SK-N-SH treated with all-trans-retinoic acid at 6 μM for 48 hours (cell line): ENCODE data around the gene RHEX.

Experiments used
- ATAC-seq: fragments of 200-7000 bp; cut with Tn5 transposase; 3 replicates; pipeline ENCODE4 v1.9.1; 2020; ENCODE audit warnings: mild to moderate bottlenecking, moderate library complexity
- BACH2 ChIP-seq: fragments of 250-450 bp; sonication (Bioruptor Pico); IDR thresholded peaks from 2 replicates; pipeline ENCODE4 v1.9.0; 2021; ENCODE audit warnings: mild to moderate bottlenecking, borderline replicate concordance
- CREB5 ChIP-seq: fragments of 250-450 bp; sonication (Bioruptor Pico); IDR thresholded peaks from 2 replicates; pipeline ENCODE4 v1.5.1; 2020; ENCODE audit warnings: low read depth, mild to moderate bottlenecking, moderate library complexity
- CSDC2 ChIP-seq: fragments of 250-450 bp; sonication (Bioruptor Pico); IDR thresholded peaks from 2 replicates; pipeline ENCODE4 v1.5.0; 2020; ENCODE audit warnings: mild to moderate bottlenecking, moderate library complexity
- CSRNP3 ChIP-seq: fragments of 250-450 bp; sonication (Bioruptor Pico); IDR thresholded peaks from 2 replicates; pipeline ENCODE4 v1.5.1; 2021; ENCODE audit warnings: mild to moderate bottlenecking, moderate library complexity
- ESRRG ChIP-seq: fragments of 250-450 bp; sonication (Bioruptor Pico); IDR thresholded peaks from 2 replicates; pipeline ENCODE4 v1.6.1; 2021; ENCODE audit warnings: mild to moderate bottlenecking
- GLIS3 ChIP-seq: fragments of 250-450 bp; sonication (Bioruptor Pico); IDR thresholded peaks from 2 replicates; pipeline ENCODE4 v1.5.0; 2020; ENCODE audit warnings: mild to moderate bottlenecking, moderate library complexity
- ISL1 ChIP-seq: fragments of 250-450 bp; sonication (Bioruptor Pico); IDR thresholded peaks from 2 replicates; pipeline ENCODE4 v2.1.2; 2022; ENCODE audit warnings: mild to moderate bottlenecking, moderate library complexity
- OSR1 ChIP-seq: fragments of 250-450 bp; sonication (Bioruptor Pico); IDR thresholded peaks from 2 replicates; pipeline ENCODE4 v1.8.0; 2022; ENCODE audit warnings: moderate library complexity, mild to moderate bottlenecking, inconsistent platforms
- PATZ1 ChIP-seq: fragments of 250-450 bp; sonication (Bioruptor Pico); IDR thresholded peaks from 2 replicates; pipeline ENCODE4 v1.8.0; 2020; ENCODE audit warnings: mild to moderate bottlenecking, moderate library complexity, borderline replicate concordance
- POU6F1 ChIP-seq: fragments of 250-450 bp; sonication (Bioruptor Pico); IDR thresholded peaks from 2 replicates; pipeline ENCODE4 v1.8.0; 2021; ENCODE audit warnings: low read depth, mild to moderate bottlenecking, moderate library complexity, borderline replicate concordance
- PPARA ChIP-seq: fragments of 250-450 bp; sonication (Bioruptor Pico); IDR thresholded peaks from 2 replicates; pipeline ENCODE4 v1.5.0; 2020; ENCODE audit warnings: mild to moderate bottlenecking, borderline replicate concordance
- RARB ChIP-seq: fragments of 250-450 bp; sonication (Bioruptor Pico); IDR thresholded peaks from 2 replicates; pipeline ENCODE4 v1.8.0; 2021; ENCODE audit warnings: mild to moderate bottlenecking, moderate library complexity
- SNAI2 ChIP-seq: fragments of 250-450 bp; sonication (Bioruptor Pico); IDR thresholded peaks from 2 replicates; pipeline ENCODE4 v1.5.0; 2020; ENCODE audit warnings: mild to moderate bottlenecking, moderate library complexity
- TCF4 ChIP-seq: fragments of 250-450 bp; sonication (Bioruptor Pico); IDR thresholded peaks from 2 replicates; pipeline ENCODE4 v1.8.0; 2021; ENCODE audit warnings: mild to moderate bottlenecking, moderate library complexity, borderline replicate concordance
- TOX ChIP-seq: fragments of 250-450 bp; sonication (Bioruptor Pico); IDR thresholded peaks from 2 replicates; pipeline ENCODE4 v1.8.0; 2021; ENCODE audit warnings: mild to moderate bottlenecking, moderate library complexity, borderline replicate concordance
- TSHZ2 ChIP-seq: fragments of 250-450 bp; sonication (Bioruptor Pico); IDR thresholded peaks from 2 replicates; pipeline ENCODE4 v1.5.0; 2020; ENCODE audit warnings: mild to moderate bottlenecking, moderate library complexity
- ZC3H10 ChIP-seq: fragments of 250-450 bp; sonication (Bioruptor Pico); IDR thresholded peaks from 2 replicates; pipeline ENCODE4 v1.5.1; 2021; ENCODE audit warnings: mild to moderate bottlenecking, moderate library complexity
- ZFP30 ChIP-seq: fragments of 450-650 bp; formaldehyde crosslinking; IDR thresholded peaks from 2 replicates; pipeline ENCODE4 v1.5.0; 2022; ENCODE audit warnings: mild to moderate bottlenecking, moderate library complexity
- ZNF565 ChIP-seq: fragments of 450-650 bp; formaldehyde crosslinking; conservative IDR thresholded peaks from 2 replicates; pipeline ENCODE4 v1.5.0; 2020; ENCODE audit warnings: low read depth, mild to moderate bottlenecking, moderate library complexity
- ZNF70 ChIP-seq: fragments of 450-650 bp; formaldehyde crosslinking; IDR thresholded peaks from 2 replicates; pipeline ENCODE4 v1.5.0; 2020; ENCODE audit warnings: mild to moderate bottlenecking, moderate library complexity

Gene RHEX

GRCh38 chr1:206105464-206105995, 52.6 kb downstream of the RHEX start:
- ATAC-seq = no peak; the same call in 2 of the 3 replicates
- TF ChIP-seq ZNF70 (no peak), SNAI2 (CRISPR knock-in tag) (no peak), POU6F1 (CRISPR knock-in tag) (no peak), RARB (no peak)

- peak; percentile 92 for ATAC-seq
- TF ChIP-seq OSR1 = no peak
- TF ChIP-seq RARB = no peak
- TF ChIP-seq TSHZ2 (CRISPR knock-in tag) = no peak
- TF ChIP-seq TOX (CRISPR knock-in tag) = no peak
- TF ChIP-seq ISL1 = no peak
- no peak for TF ChIP-seq BACH2 (CRISPR knock-in tag)
- no peak for TF ChIP-seq ZFP30
- TF ChIP-seq ESRRG (CRISPR knock-in tag) = no peak
- TF ChIP-seq ZNF70 = no peak
- no peak for TF ChIP-seq PATZ1 (CRISPR knock-in tag)
- no peak for TF ChIP-seq CSRNP3 (CRISPR knock-in tag)
- TF ChIP-seq TCF4 (CRISPR knock-in tag) = no peak
- no peak for TF ChIP-seq ZNF565 (CRISPR knock-in tag)
- TF ChIP-seq ZC3H10 (CRISPR knock-in tag) = no peak
- TF ChIP-seq PPARA (CRISPR knock-in tag) = no peak
- no peak for TF ChIP-seq POU6F1 (CRISPR knock-in tag)
- TF ChIP-seq GLIS3 (CRISPR knock-in tag) = no peak
- no peak for TF ChIP-seq CSDC2
- no peak for TF ChIP-seq CREB5 (CRISPR knock-in tag)
- TF ChIP-seq SNAI2 (CRISPR knock-in tag) = no peak
- TF ChIP-seq, all 23 proteins: peak for 0
Measured at GRCh38 chr1:206106328-206107167, 53.6 kb downstream of the RHEX start.
